ENCODE results near the gene CRYBG1.
"Not testable (repeated sequence)": the region's sequence is repeated elsewhere in the genome, so short reads cannot be mapped to it uniquely, and the experiment has no call there.

The CRYBG1 gene

GRCh38 chr6:106373502-106374239 lies 13.2 kb downstream of the CRYBG1 start:
- no peak for DNase-seq

DNA sequence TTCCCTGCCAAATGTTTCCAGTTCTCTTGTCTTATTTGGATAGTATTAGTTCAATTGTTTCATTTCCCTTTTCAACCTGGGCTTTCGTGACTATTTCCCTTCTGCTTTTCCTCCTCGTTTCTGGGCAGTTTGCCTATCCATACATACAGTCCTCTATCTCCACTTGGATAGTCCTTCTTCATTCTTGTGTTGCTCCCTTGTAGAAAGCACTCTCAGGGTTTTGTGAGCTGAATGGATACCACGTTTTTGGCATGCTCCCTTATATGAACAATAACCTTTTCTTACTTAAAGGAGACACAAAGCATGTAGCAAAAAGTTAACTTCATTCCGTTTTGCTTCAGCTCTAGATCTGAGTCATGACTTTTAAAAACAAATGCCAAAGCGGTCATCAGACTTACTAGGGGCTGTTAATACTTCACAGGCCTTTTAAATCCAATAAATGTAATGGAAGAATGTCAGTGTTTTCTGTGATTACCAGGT lies 16.6 kb downstream of the CRYBG1 start:
- DNase-seq, result no peak

- no peak for DNase-seq
These were observed 19.4 kb downstream of the CRYBG1 start for GRCh38 chr6:106379951-106380350.

GRCh38 chr6:106380407-106380806 lies 19.9 kb downstream of the CRYBG1 start:
- DNase-seq, result no peak

GRCh38 chr6:106381223-106381622 lies 20.7 kb downstream of the CRYBG1 start:
- no peak for DNase-seq

DNA sequence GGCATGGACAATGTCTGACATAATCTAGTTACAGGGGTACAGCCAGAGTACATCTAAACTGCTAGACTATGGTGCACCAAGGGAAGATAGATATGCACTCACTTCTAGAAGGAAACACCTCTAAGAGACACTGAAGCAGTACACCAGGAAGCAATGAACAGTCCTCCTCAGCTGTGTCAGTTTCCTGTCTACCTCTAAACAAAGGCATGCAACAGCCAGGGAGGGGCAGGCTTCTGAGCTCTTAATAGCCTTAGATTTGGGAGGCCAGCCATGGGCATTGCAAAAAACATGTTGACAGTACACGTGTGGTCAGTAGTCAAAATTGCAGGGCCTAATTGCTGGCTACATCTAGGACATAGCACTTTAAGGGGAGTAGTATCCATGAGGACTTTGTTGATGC lies 21.4 kb downstream of the CRYBG1 start:
- DNase-seq, result no peak

GRCh38 chr6:106383573-106383972 lies 23.1 kb downstream of the CRYBG1 start:
- DNase-seq, result no peak

DNA sequence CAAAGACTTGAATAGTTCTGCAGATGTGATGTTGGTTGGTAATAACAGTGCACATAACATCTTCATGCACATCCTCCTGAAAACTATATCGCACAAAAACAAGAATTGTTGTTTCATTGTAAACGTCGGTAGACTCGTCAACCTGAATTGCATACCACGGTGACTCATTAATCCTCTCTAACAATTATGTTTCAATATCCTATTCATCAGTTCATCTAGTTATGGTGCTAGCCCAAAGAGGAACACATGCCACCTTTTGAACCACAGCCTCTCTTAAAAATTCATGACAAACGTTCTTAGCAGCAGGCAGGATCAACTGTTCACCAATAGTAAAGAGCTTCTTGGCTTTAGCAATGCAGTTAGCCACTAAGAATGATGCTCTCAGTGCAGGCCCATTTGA lies 25.0 kb downstream of the CRYBG1 start:
- no peak for DNase-seq

GRCh38 chr6:106387875-106388274 lies 27.4 kb downstream of the CRYBG1 start:
- no peak for DNase-seq

DNA sequence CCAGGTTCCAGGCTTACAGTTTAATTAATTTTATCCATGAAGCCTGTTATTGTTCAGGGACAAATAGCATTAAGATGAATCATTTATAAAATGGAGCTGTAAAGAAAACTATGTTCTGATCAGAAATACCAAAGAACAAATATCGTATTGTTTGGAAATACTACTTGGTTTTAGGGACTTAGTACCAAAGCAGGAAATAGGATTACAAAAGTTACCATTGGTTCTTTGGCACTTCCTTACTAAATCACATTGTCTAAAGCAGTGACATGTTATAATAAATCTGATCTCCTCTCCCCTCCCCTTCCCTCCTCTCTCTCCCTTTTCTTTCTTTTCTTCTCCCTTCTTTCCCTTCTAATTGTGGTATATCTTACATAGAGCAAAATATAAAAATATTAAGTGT lies 29.6 kb downstream of the CRYBG1 start:
- no peak for DNase-seq

- DNase-seq, result no peak
These were observed 36.1 kb downstream of the CRYBG1 start for GRCh38 chr6:106396426-106397220.

- no peak for DNase-seq
These were observed 36.9 kb downstream of the CRYBG1 start for GRCh38 chr6:106397431-106397830.

DNA sequence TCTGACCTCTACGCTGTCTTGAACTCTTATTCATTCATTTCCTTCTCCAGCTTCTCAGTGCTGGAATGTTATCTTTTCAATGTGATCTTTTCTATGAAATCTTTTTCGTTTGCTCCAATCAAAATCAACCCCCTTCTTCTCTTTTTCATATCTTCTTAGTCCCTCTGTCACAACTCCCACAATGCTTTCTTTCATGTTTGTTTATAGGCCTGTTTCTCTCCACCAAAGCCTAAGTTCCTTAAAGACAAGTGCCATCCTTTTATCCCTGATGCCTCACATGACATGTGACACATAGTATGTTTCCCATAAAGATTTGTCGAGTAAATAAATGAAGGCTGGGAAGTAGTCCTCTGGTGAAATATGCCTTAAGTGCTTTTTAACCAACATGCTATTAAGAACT lies 38.1 kb downstream of the CRYBG1 start:
- DNase-seq, result no peak

- DNase-seq, result not testable (repeated sequence)
These were observed 44.5 kb downstream of the CRYBG1 start for GRCh38 chr6:106405044-106405443.

- no peak for DNase-seq
These were observed 50.5 kb downstream of the CRYBG1 start for GRCh38 chr6:106411056-106411455.

- DNase-seq, result no peak
These were observed 51.2 kb downstream of the CRYBG1 start for GRCh38 chr6:106411643-106412200.

- DNase-seq, result no peak
These were observed 52.5 kb downstream of the CRYBG1 start for GRCh38 chr6:106413016-106413415.

- no peak for DNase-seq
These were observed 53.2 kb downstream of the CRYBG1 start for GRCh38 chr6:106413722-106414121.

DNA sequence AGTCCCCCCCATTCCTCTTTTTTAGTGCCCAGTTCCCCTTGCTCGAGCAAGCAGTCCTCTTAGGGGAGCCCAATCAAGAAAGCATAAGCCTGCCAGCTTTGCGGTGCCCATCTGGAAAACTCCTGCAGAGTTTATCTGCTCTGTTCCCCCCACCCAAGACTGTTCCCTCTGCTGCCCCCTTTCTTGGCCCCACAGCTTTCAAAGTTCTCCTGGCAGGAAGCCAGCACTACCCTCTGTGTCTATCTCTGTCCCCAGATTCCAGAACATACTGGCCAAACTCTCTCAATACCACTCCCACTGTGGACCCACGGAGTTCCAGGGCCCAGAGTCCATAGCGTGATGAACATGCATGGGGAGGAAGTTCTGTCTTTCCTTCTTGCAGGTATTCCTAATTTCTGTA lies 55.4 kb downstream of the CRYBG1 start:
- no peak for DNase-seq

- DNase-seq, result no peak
These were observed 57.1 kb downstream of the CRYBG1 start for GRCh38 chr6:106417572-106418147.

DNA sequence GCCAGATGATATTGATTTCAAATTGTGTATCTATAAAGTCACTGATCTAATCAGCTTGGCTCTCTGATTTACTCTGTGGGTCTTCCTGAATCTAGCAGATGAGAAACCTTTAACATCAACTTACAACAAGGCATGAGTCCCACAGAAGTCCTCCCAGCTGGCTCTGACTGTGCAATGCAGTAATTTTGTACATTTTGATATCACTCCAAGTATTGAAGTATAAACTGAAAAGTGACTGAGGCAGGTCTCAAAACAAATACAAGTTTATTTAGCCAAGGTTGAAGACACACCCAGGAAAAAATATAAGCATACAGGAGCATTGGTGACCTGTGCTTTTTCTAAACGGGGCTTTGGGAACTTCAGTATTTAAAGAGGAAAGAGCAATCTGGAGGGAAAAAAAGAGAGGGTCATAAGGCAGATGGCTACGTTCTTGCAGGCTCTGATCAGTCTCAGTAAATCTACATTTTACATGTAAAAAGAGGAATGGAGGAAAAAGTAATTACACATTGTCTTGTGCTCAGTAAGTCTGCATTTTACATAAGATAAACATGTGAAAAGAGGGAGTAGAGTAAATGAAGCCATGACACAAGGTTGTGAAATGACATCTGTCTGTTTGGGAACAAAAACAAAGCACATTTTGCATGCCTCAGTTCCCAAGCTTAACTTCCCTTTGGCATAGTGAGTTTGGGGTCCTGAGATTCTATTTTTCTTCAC lies 59.5 kb downstream of the CRYBG1 start:
- no peak for DNase-seq

DNA sequence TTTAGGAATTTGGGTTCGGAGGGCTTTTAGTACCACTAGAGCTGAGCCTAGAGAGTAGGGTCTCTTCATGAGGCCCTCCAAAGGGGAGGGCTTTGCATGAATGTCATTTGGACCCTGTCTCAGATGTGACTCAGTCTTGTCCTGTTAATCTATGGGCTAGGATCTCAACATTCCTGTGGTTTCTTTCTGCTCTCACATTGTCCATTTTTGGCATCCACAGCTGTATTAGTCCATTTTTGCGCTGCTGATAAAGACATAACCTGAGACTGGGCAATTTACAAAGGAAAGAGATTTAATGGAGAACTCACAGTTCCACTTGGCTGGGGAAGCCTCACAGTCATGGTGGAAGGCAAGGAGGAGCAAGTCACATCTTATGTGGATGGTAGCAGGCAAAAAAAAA lies 61.0 kb downstream of the CRYBG1 start:
- no peak for DNase-seq

DNA sequence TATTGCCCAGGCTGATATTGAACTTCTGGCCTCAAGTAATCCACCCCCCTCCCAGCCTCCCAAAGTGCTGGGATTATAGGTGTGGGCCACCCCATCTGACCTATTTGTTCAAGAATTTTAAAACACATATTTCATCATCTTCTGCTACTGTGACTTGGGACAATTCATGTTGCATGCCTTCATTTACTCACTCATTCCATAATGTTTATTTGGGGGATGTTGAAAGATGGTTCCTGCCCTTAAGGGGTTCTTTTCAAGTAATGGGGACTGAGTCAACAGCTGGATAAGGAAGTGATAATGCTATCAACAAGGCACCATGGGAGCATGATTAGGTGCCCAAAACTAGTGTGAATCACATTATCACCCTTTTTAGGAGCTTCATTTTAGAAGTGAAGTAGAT lies 62.0 kb downstream of the CRYBG1 start:
- no peak for DNase-seq

Data from cerebellar nuclear complex (tissue), 1 donor.